Liver (tissue), 9 donors: Measurements from ENCODE around the gene PGLYRP2. TPM values are rescaled to one million over a fixed set of nuclear protein-coding genes. Genes with fewer than 3 reads are reported as not detected.

Source experiments
- DNase-seq: peaks from one replicate; pipeline ENCODE4 v3.0.0-alpha.2; 2017; ENCODE audit warnings: low spot score
- H3K27ac ChIP-seq, 2 donors: one replicate each; pipeline ENCODE4 v1.7.0; 2013; ENCODE audit warnings: inconsistent platforms in 2 of 2, low read length in 2 of 2, control low read depth in 1 of 2, low read depth in 1 of 2, mild to moderate bottlenecking in 1 of 2
- H3K27me3 ChIP-seq, 4 donors: one replicate each; pipeline versions ENCODE4 v1.6.1 to v1.7.0; 2013; ENCODE audit warnings: low read length in 3 of 4, inconsistent platforms in 1 of 4, mild to moderate bottlenecking in 1 of 4, moderate library complexity in 1 of 4; ENCODE audit not compliant: control insufficient read depth in 4 of 4, insufficient read depth in 4 of 4
- H3K36me3 ChIP-seq, 4 donors: one replicate each; pipeline versions ENCODE4 v1.6.1 to v1.7.0; 2013; ENCODE audit warnings: low read length in 3 of 4, mild to moderate bottlenecking in 3 of 4, low read depth in 1 of 4, moderate library complexity in 1 of 4; ENCODE audit not compliant: control insufficient read depth in 4 of 4, insufficient read depth in 3 of 4
- H3K4me1 ChIP-seq, 4 donors: one replicate each; pipeline versions ENCODE4 v1.6.1 to v1.7.0; 2013; ENCODE audit warnings: low read length in 3 of 4, mild to moderate bottlenecking in 3 of 4, moderate library complexity in 1 of 4; ENCODE audit not compliant: control insufficient read depth in 4 of 4, insufficient read depth in 4 of 4
- H3K4me3 ChIP-seq, 3 donors: one replicate each; pipeline versions ENCODE4 v1.6.1 to v1.7.0; 2013; ENCODE audit warnings: low read length in 3 of 3, control low read depth in 1 of 3, low read depth in 1 of 3, mild to moderate bottlenecking in 1 of 3
- H3K9ac ChIP-seq, 2 donors: one replicate each; pipeline ENCODE4 v1.7.0; 2013; ENCODE audit warnings: low read length in 2 of 2, mild to moderate bottlenecking in 2 of 2, moderate library complexity in 2 of 2, control low read depth in 1 of 2, low read depth in 1 of 2
- H3K9me3 ChIP-seq, 4 donors: one replicate each; pipeline versions ENCODE4 v1.6.1 to v1.7.0; 2013; ENCODE audit warnings: low read length in 3 of 4; ENCODE audit not compliant: control insufficient read depth in 4 of 4
- EGR1 ChIP-seq, 2 donors: IDR thresholded peaks; 2 replicates each; pipeline ENCODE4 v1.6.1; 2016 to 2018; ENCODE audit warnings: antibody characterized with exemption in 2 of 2, low read depth in 2 of 2
- FOXA1 ChIP-seq: IDR thresholded peaks from 2 replicates; pipeline ENCODE4 v1.6.1; 2016; ENCODE audit warnings: antibody characterized with exemption
- FOXA2 ChIP-seq: IDR thresholded peaks from 2 replicates; pipeline ENCODE4 v1.6.1; 2016; ENCODE audit warnings: antibody characterized with exemption
- GABPA ChIP-seq, 2 donors: IDR thresholded peaks in 1 of 2; conservative IDR thresholded peaks in 1 of 2; 2 replicates each; pipeline ENCODE4 v1.6.1; 2016; ENCODE audit warnings: antibody characterized with exemption in 2 of 2, mild to moderate bottlenecking in 1 of 2, moderate library complexity in 1 of 2
- HNF4A ChIP-seq, 2 donors: conservative IDR thresholded peaks; 2 replicates each; pipeline ENCODE4 v1.6.1; 2016; ENCODE audit warnings: antibody characterized with exemption in 2 of 2, mild to moderate bottlenecking in 2 of 2
- HNF4G ChIP-seq: IDR thresholded peaks from 2 replicates; pipeline ENCODE4 v1.6.1; 2016; ENCODE audit warnings: antibody characterized with exemption
- JUND ChIP-seq, 2 donors: IDR thresholded peaks; 2 replicates each; pipeline ENCODE4 v1.6.1; 2016; ENCODE audit warnings: antibody characterized with exemption in 2 of 2
- NR2F2 ChIP-seq: IDR thresholded peaks from 2 replicates; pipeline ENCODE4 v1.6.1; 2016; ENCODE audit warnings: antibody characterized with exemption
- RAD21 ChIP-seq, 2 donors: IDR thresholded peaks; 2 replicates each; pipeline ENCODE4 v1.6.1; 2016; ENCODE audit warnings: antibody characterized with exemption in 2 of 2, mild to moderate bottlenecking in 2 of 2
- RXRA ChIP-seq, 2 donors: IDR thresholded peaks; 2 replicates each; pipeline ENCODE4 v1.6.1; 2017 to 2018; ENCODE audit warnings: antibody characterized with exemption in 2 of 2, mild to moderate bottlenecking in 1 of 2
- SP1 ChIP-seq: IDR thresholded peaks from 2 replicates; pipeline ENCODE4 v1.6.1; 2018; ENCODE audit warnings: antibody characterized with exemption, mild to moderate bottlenecking
- TAF1 ChIP-seq: conservative IDR thresholded peaks from 2 replicates; pipeline ENCODE4 v1.6.1; 2016; ENCODE audit warnings: antibody characterized with exemption, mild to moderate bottlenecking
- YY1 ChIP-seq: IDR thresholded peaks from 2 replicates; pipeline ENCODE4 v1.6.1; 2016; ENCODE audit warnings: antibody characterized with exemption, mild to moderate bottlenecking
- WGBS: extraction: QIAGEN DNeasy Blood & Tissue Kit; methylation state at CpG from one replicate; pipeline ENCODE4 v1.1.7; 2013; 5-methylcytosine and 5-hydroxymethylcytosine counted together
- polyA plus RNA-seq, 2 donors: library from polyadenylated mRNA; stranded (reverse) in 1 of 2; unstranded in 1 of 2; fragments of 200-250 nt in 1 of 2; fragments of >200 nt in 1 of 2; fragmentation: Nextera tagmentation in 1 of 2; extraction: Ambion mirVana in 1 of 2; gene quantifications; one replicate each; pipeline versions ENCODE4 v1.2.1 to v1.2.3, GENCODE V29; 2013 to 2015
- total RNA-seq, 2 donors: library from RNA; depleted of rRNA; stranded (reverse); fragments of >200 nt; gene quantifications; one replicate each; pipeline ENCODE4 v1.2.3, GENCODE V29; 2014
- TF ChIP-seq, protein P1 (sequence below): IDR thresholded peaks from 2 replicates; pipeline ENCODE4 v1.6.1; 2016; ENCODE audit warnings: antibody characterized with exemption
- TF ChIP-seq, protein P2 (sequence below): IDR thresholded peaks from 2 replicates; pipeline ENCODE4 v1.6.1; 2016; ENCODE audit warnings: antibody characterized with exemption
- TF ChIP-seq, protein P3 (sequence below): IDR thresholded peaks from 2 replicates; pipeline ENCODE4 v1.6.1; 2016; ENCODE audit warnings: antibody characterized with exemption, mild to moderate bottlenecking
- TF ChIP-seq, protein P4 (sequence below): IDR thresholded peaks from 2 replicates; pipeline ENCODE4 v1.6.1; 2016; ENCODE audit warnings: antibody characterized with exemption
- TF ChIP-seq, protein P5 (sequence below): fragments of 150-350 bp; IDR thresholded peaks from 2 replicates; pipeline ENCODE4 v1.5.1; 2017; ENCODE audit warnings: improper control_type of control experiment, low read depth, low read length; ENCODE audit not compliant: missing input control
- donor health status: healthy.
- donor health status: healthy.
- donor health status: healthy.
- donor health status: healthy.
- donor health status: healthy.

The PGLYRP2 gene
- total and polyA plus RNA-seq, 4 donors = 9.9 to 134 (median 92.4) TPM

DNA sequence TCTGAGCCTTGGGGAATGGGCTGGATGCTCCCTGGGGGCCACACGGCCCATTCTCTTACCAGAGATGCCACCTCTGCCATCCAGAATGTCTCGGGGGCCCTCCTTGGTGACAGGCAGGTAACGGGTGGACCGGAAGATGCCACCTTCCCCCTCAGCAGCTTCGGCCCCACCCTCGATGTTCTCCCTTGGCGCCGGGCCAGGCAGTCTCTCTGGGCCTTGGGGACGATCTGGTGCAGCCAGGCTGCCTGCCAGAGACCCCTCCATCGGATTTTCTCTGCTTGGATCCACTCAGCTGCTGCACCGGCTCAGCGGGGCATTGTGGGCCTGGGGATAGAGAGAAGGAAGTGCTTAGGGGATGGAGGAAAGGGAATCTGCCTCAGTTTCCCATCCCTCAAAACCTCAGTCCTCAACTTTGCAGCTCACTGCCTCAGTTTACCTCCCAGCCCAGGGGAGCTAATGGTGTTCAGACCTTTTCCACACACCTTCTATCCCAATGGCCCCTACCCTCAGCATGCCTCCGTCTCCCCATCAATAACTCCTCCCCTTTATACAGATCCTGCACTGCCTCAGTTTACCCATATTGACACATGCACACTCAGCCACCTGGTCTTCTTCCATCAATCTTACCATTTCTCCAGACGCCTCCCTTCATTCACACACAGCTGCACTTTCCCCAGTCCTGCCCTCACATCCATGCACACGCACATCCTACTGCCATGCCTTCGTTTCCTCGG lies 31.1 kb downstream of the PGLYRP2 start (continued):
- TF ChIP-seq SP1 (no peak), RXRA (IDR thresholded peaks at IDR 0.05) (no peak), FOXA2 (no peak)

DNA sequence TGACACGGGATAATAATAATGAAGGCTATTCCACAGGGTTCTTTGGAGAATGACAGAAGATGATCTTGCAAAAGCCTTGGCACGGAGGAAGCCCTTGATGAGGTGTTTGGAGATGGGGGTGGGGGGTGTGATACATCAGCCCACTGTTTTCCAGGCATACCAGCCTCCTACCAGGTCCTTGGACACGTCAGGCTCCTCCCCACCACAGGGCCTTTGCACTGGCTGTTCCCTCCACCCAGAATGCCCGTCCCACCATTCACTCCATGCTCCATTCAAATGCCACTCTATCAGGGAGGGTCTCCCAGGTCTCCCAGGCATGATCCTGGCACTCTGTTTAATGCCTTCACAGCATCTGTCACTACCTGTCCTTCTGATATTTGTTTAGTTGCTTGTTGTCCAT lies 32.2 kb downstream of the PGLYRP2 start:
- no peak overlapping the region for H3K9ac ChIP-seq
- H3K4me1 ChIP-seq = peaks cover 6 to 40% (median 35%) of the 10 kb centered on the region in 4 donors
- H3K27me3 ChIP-seq = no peaks in the 10 kb centered on the region
- WGBS = 90% methylated on average over 4 of the region's 4 CpGs
- no peak for DNase-seq
- no peaks in the 10 kb centered on the region for H3K9me3 ChIP-seq
- no peak overlapping the region for H3K27ac ChIP-seq
- H3K4me3 ChIP-seq = no peak overlapping the region
- TF ChIP-seq FOXA1 (no peak), HNF4A (conservative IDR thresholded peaks at IDR 0.05) (no peak), YY1 (no peak), HNF4G (no peak)
- TF ChIP-seq, protein P1, sequence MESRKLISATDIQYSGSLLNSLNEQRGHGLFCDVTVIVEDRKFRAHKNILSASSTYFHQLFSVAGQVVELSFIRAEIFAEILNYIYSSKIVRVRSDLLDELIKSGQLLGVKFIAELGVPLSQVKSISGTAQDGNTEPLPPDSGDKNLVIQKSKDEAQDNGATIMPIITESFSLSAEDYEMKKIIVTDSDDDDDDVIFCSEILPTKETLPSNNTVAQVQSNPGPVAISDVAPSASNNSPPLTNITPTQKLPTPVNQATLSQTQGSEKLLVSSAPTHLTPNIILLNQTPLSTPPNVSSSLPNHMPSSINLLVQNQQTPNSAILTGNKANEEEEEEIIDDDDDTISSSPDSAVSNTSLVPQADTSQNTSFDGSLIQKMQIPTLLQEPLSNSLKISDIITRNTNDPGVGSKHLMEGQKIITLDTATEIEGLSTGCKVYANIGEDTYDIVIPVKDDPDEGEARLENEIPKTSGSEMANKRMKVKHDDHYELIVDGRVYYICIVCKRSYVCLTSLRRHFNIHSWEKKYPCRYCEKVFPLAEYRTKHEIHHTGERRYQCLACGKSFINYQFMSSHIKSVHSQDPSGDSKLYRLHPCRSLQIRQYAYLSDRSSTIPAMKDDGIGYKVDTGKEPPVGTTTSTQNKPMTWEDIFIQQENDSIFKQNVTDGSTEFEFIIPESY = no peak
- H3K36me3 ChIP-seq = no peaks in the 10 kb centered on the region

DNA sequence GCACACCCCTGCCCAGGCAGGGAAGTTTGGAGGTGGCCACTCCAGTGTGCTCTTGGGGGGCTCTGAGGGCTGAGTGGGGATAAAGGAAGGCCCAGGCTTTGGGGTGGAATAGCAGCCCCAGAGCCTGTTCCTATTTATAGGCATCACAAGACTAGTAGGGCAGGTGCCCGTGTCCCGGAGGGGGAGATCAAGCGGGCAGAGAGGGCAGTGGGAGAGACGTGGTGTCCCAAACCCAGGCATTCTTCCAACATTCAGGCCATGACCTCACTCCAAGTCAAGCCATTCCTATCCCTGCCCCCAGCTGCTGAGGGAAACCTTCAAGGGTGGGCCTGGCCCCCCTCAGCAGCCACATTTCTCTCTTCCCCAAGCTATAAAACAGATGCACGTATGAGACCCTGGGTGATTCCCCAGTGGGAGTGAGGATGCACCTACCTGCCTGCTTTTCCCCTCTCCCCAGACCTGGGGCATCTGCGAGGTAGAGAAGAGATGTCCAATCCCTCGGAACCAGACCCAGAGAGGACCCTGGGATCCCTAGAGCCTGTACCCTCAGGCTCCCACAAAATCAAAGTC lies 33.4 kb downstream of the PGLYRP2 start:
- H3K27ac ChIP-seq = no peak overlapping the region
- no peak overlapping the region for H3K4me3 ChIP-seq
- DNase-seq = no peak
- TF ChIP-seq YY1 = no peak
- TF ChIP-seq RXRA (IDR thresholded peaks at IDR 0.05) = peak; percentile 69 to 77
- TF ChIP-seq, protein P2, sequence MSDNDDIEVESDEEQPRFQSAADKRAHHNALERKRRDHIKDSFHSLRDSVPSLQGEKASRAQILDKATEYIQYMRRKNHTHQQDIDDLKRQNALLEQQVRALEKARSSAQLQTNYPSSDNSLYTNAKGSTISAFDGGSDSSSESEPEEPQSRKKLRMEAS = peak; percentile 35
- peak; percentile 45 for TF ChIP-seq SP1
- peak; percentile 34 to 50 for TF ChIP-seq HNF4A (conservative IDR thresholded peaks at IDR 0.05)
- no peak for TF ChIP-seq NR2F2
- peak in 1 of 2 donors; percentile 18 for TF ChIP-seq RAD21 (IDR thresholded peaks at IDR 0.05)
- no peak for TF ChIP-seq TAF1
- no peak for TF ChIP-seq EGR1 (IDR thresholded peaks at IDR 0.05; ENCODE audit: low read depth in 2 of 2)
- TF ChIP-seq FOXA2 = no peak
- no peak for TF ChIP-seq JUND (IDR thresholded peaks at IDR 0.05)
- TF ChIP-seq, protein P3, sequence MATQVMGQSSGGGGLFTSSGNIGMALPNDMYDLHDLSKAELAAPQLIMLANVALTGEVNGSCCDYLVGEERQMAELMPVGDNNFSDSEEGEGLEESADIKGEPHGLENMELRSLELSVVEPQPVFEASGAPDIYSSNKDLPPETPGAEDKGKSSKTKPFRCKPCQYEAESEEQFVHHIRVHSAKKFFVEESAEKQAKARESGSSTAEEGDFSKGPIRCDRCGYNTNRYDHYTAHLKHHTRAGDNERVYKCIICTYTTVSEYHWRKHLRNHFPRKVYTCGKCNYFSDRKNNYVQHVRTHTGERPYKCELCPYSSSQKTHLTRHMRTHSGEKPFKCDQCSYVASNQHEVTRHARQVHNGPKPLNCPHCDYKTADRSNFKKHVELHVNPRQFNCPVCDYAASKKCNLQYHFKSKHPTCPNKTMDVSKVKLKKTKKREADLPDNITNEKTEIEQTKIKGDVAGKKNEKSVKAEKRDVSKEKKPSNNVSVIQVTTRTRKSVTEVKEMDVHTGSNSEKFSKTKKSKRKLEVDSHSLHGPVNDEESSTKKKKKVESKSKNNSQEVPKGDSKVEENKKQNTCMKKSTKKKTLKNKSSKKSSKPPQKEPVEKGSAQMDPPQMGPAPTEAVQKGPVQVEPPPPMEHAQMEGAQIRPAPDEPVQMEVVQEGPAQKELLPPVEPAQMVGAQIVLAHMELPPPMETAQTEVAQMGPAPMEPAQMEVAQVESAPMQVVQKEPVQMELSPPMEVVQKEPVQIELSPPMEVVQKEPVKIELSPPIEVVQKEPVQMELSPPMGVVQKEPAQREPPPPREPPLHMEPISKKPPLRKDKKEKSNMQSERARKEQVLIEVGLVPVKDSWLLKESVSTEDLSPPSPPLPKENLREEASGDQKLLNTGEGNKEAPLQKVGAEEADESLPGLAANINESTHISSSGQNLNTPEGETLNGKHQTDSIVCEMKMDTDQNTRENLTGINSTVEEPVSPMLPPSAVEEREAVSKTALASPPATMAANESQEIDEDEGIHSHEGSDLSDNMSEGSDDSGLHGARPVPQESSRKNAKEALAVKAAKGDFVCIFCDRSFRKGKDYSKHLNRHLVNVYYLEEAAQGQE = no peak
- TF ChIP-seq, protein P1 = no peak
- TF ChIP-seq, protein P4, sequence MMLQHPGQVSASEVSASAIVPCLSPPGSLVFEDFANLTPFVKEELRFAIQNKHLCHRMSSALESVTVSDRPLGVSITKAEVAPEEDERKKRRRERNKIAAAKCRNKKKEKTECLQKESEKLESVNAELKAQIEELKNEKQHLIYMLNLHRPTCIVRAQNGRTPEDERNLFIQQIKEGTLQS = no peak
- no peak for TF ChIP-seq GABPA (IDR thresholded peaks at IDR 0.05 in 1 of 2, conservative IDR thresholded peaks at IDR 0.05 in 1 of 2)
- no peak for TF ChIP-seq FOXA1
- TF ChIP-seq, protein P5, sequence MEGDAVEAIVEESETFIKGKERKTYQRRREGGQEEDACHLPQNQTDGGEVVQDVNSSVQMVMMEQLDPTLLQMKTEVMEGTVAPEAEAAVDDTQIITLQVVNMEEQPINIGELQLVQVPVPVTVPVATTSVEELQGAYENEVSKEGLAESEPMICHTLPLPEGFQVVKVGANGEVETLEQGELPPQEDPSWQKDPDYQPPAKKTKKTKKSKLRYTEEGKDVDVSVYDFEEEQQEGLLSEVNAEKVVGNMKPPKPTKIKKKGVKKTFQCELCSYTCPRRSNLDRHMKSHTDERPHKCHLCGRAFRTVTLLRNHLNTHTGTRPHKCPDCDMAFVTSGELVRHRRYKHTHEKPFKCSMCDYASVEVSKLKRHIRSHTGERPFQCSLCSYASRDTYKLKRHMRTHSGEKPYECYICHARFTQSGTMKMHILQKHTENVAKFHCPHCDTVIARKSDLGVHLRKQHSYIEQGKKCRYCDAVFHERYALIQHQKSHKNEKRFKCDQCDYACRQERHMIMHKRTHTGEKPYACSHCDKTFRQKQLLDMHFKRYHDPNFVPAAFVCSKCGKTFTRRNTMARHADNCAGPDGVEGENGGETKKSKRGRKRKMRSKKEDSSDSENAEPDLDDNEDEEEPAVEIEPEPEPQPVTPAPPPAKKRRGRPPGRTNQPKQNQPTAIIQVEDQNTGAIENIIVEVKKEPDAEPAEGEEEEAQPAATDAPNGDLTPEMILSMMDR = no peak
- TF ChIP-seq HNF4G = no peak
- H3K9me3 ChIP-seq = no peaks in the 10 kb centered on the region
- WGBS = 57% methylated on average over 7 of the region's 7 CpGs
- no peaks in the 10 kb centered on the region for H3K36me3 ChIP-seq
- H3K9ac ChIP-seq = no peak overlapping the region
- H3K27me3 ChIP-seq = no peaks in the 10 kb centered on the region
- H3K4me1 ChIP-seq = peaks cover 6 to 40% (median 35%) of the 10 kb centered on the region in 4 donors
